ENCODE measurements around the gene THEMIS.

Gene THEMIS

GRCh38 chr6:127818149-127818548 is 82.7 kb downstream of the THEMIS start:
- TF ChIP-seq CTCF (IDR thresholded peaks at IDR 0.05): no peak

GRCh38 chr6:127816643-127817042 is 84.2 kb downstream of the THEMIS start:
- TF ChIP-seq CTCF (IDR thresholded peaks at IDR 0.05): no peak

GRCh38 chr6:127813699-127814027 is 87.2 kb downstream of the THEMIS start:
- no peak for TF ChIP-seq CTCF (IDR thresholded peaks at IDR 0.05)

- no peak for TF ChIP-seq CTCF (IDR thresholded peaks at IDR 0.05)
Observed at GRCh38 chr6:127812985-127813698, 87.7 kb downstream of the THEMIS start.

GRCh38 chr6:127811900-127812570 is 88.8 kb downstream of the THEMIS start:
- no peak for TF ChIP-seq CTCF (IDR thresholded peaks at IDR 0.05)

- no peak for TF ChIP-seq CTCF (IDR thresholded peaks at IDR 0.05)
Observed at GRCh38 chr6:127807806-127808517, 92.9 kb downstream of the THEMIS start.

GRCh38 chr6:127796713-127797112 is 104.1 kb downstream of the THEMIS start:
- TF ChIP-seq CTCF (IDR thresholded peaks at IDR 0.05): no peak
